Muscle layer of colon (tissue), 2 donors: ENCODE measurements around the gene SRRM4.

Experiments
- H3K27ac ChIP-seq: one replicate; pipeline ENCODE4 v1.7.0; 2013; ENCODE audit warnings: low read depth, mild to moderate bottlenecking, low read length, moderate library complexity
- H3K27me3 ChIP-seq, 2 donors: one replicate each; pipeline ENCODE4 v1.7.0; 2013; ENCODE audit warnings: low read length in 2 of 2, mild to moderate bottlenecking in 2 of 2; ENCODE audit not compliant: insufficient read depth in 2 of 2, control insufficient read depth in 1 of 2
- H3K36me3 ChIP-seq: one replicate; pipeline ENCODE4 v1.7.0; 2013; ENCODE audit warnings: mild to moderate bottlenecking, low read length; ENCODE audit not compliant: insufficient read depth
- H3K4me1 ChIP-seq: one replicate; pipeline ENCODE4 v1.7.0; 2013; ENCODE audit warnings: mild to moderate bottlenecking, low read length; ENCODE audit not compliant: insufficient read depth
- H3K4me3 ChIP-seq, 2 donors: one replicate each; pipeline ENCODE4 v1.7.0; 2013; ENCODE audit warnings: low read length in 2 of 2, low read depth in 1 of 2, mild to moderate bottlenecking in 1 of 2, moderate library complexity in 1 of 2
- H3K9ac ChIP-seq: one replicate; pipeline ENCODE4 v1.7.0; 2013; ENCODE audit warnings: low read length
- H3K9me3 ChIP-seq: one replicate; pipeline ENCODE4 v1.7.0; 2013; ENCODE audit warnings: mild to moderate bottlenecking, low read length
- donor health status: abdominal sarcoma.
- donor health status: Adenocarcinoma of cecum.

SRRM4 gene

DNA sequence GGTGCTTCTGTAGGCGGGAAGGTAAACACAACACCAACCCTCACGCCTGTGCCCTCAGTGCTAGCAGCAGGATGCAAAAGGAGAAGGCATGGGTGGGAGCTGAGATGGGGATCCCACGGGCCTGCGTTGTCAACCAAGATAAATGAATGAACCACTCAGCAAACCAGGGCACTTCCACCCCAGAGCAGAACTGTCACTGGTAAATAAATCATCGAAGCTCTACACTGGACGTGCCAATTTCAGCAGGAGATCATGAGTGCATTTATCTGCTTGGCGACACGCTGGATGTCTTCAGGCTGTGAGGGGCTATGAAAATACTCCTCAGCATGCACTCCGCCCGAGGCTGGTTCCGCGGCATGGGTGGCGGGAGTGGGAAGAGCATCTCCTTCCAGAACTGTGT is 230.5 kb downstream of the SRRM4 start:
- Histone ChIP-seq H3K27me3 (no peaks in the 10 kb centered on the region), H3K9me3 (no peaks in the 10 kb centered on the region), H3K27ac (no peak overlapping the region), H3K36me3 (no peaks in the 10 kb centered on the region), H3K4me3 (no peak overlapping the region), H3K4me1 (peaks cover 24% of the 10 kb centered on the region), H3K9ac (no peak overlapping the region)
